WERI-Rb-1 (cell line): ENCODE data around the gene EIF3B.
A peak's percentile ranks its signal among the peaks of the same experiment; 100 is the strongest.
"Not testable (repeated sequence)": the region's sequence is repeated elsewhere in the genome, so short reads cannot be mapped to it uniquely, and the experiment has no call there.

Source experiments
- DNase-seq: peaks from one replicate; pipeline ENCODE4 v3.0.0-alpha.2; 2020
- H3K27ac ChIP-seq: fragments of 250-450 bp; sonication (Bioruptor Pico); 2 replicates; pipeline ENCODE4 v1.5.1; 2020; ENCODE audit warnings: mild to moderate bottlenecking, moderate library complexity
- H3K27me3 ChIP-seq: fragments of 250-450 bp; sonication (Bioruptor Pico); 2 replicates; pipeline ENCODE4 v1.5.1; 2021; ENCODE audit warnings: mild to moderate bottlenecking, low read depth, moderate library complexity; ENCODE audit not compliant: insufficient read depth, severe bottlenecking
- H3K36me3 ChIP-seq: fragments of 250-450 bp; sonication (Bioruptor Pico); 2 replicates; pipeline ENCODE4 v1.5.1; 2020; ENCODE audit warnings: mild to moderate bottlenecking, moderate library complexity
- H3K4me3 ChIP-seq: 2 replicates; pipeline ENCODE4 v1.5.1; 2011; ENCODE audit warnings: low read depth, mild to moderate bottlenecking, control low read depth, low read length
- H3K9me3 ChIP-seq: fragments of 250-450 bp; sonication (Bioruptor Pico); 2 replicates; pipeline ENCODE4 v1.5.1; 2021; ENCODE audit warnings: mild to moderate bottlenecking, moderate library complexity; ENCODE audit not compliant: severe bottlenecking
- CTCF ChIP-seq: IDR thresholded peaks from 2 replicates; pipeline ENCODE4 v1.5.1; 2011; ENCODE audit warnings: low read depth, mild to moderate bottlenecking, control low read depth, inconsistent platforms, low read length

The EIF3B gene

GRCh38 chr7:2336626-2337299 lies 17.9 kb upstream of the EIF3B start:
- no peak overlapping the region for H3K27ac ChIP-seq
- H3K4me3 ChIP-seq, result no peak overlapping the region
- DNase-seq, result no peak
- H3K27me3 ChIP-seq, result no peaks in the 10 kb centered on the region
- peaks cover 7% of the 10 kb centered on the region for H3K36me3 ChIP-seq
- no peak for TF ChIP-seq CTCF
- H3K9me3 ChIP-seq, result no peaks in the 10 kb centered on the region

GRCh38 chr7:2347351-2348063 lies 7.1 kb upstream of the EIF3B start:
- DNase-seq, H3K27me3 ChIP-seq, H3K9me3 ChIP-seq, H3K27ac ChIP-seq, H3K4me3 ChIP-seq, H3K36me3 ChIP-seq: not testable (repeated sequence)

- H3K4me3 ChIP-seq, result no peak overlapping the region
- DNase-seq, result no peak
- no peak for TF ChIP-seq CTCF
- no peaks in the 10 kb centered on the region for H3K27me3 ChIP-seq
- no peak overlapping the region for H3K27ac ChIP-seq
- no peaks in the 10 kb centered on the region for H3K9me3 ChIP-seq
- peaks cover 8% of the 10 kb centered on the region for H3K36me3 ChIP-seq
Measured at GRCh38 chr7:2350055-2350454, 4.6 kb upstream of the EIF3B start.

- H3K27ac ChIP-seq, result no peak overlapping the region
- peaks cover 9% of the 10 kb centered on the region for H3K36me3 ChIP-seq
- H3K4me3 ChIP-seq, result no peak overlapping the region
- TF ChIP-seq CTCF, result no peak
- DNase-seq, result no peak
- no peaks in the 10 kb centered on the region for H3K27me3 ChIP-seq
- H3K9me3 ChIP-seq, result no peaks in the 10 kb centered on the region
Measured at GRCh38 chr7:2350861-2351260, 3.8 kb upstream of the EIF3B start.

- Histone ChIP-seq H3K36me3 (peaks cover 30% of the 10 kb centered on the region), H3K9me3 (no peaks in the 10 kb centered on the region), H3K27ac (peak overlapping the region; percentile 100), H3K27me3 (no peaks in the 10 kb centered on the region), H3K4me3 (peak overlapping the region; percentile 96)
- TF ChIP-seq CTCF, result no peak
- no peak for DNase-seq
Measured at GRCh38 chr7:2353113-2353935, 1.3 kb upstream of the EIF3B start.

GRCh38 chr7:2353936-2354185 lies 766 bp upstream of the EIF3B start:
- no peaks in the 10 kb centered on the region for H3K9me3 ChIP-seq
- H3K36me3 ChIP-seq, result peaks cover 35% of the 10 kb centered on the region
- no peak for TF ChIP-seq CTCF
- peak; percentile 87 for DNase-seq
- peak overlapping the region; percentile 100 for H3K27ac ChIP-seq
- H3K4me3 ChIP-seq, result peak overlapping the region; percentile 96
- no peaks in the 10 kb centered on the region for H3K27me3 ChIP-seq
